GM12801 (cell line): Measurements from ENCODE around the gene SLC52A1.

Experiments used
- CTCF ChIP-seq: IDR thresholded peaks from one replicate; pipeline ENCODE4 v1.5.1; 2011; ENCODE audit warnings: control low read depth; ENCODE audit not compliant: insufficient read length; ENCODE audit errors: extremely low read depth

SLC52A1 gene

GRCh38 chr17:5035315-5035714 is at the start of gene SLC52A1:
Gene SLC52A1, minus strand, starts transcription at chr17:5035426. Its CDS starts 820 bp downstream, at chr17:5034606.
- no peak for TF ChIP-seq CTCF

- no peak for TF ChIP-seq CTCF
These were observed 45.4 kb upstream of the SLC52A1 start for GRCh38 chr17:5080591-5080990.

- TF ChIP-seq CTCF = no peak
These were observed 43.1 kb upstream of the SLC52A1 start, which contains the start of gene ZFP3 for GRCh38 chr17:5078106-5079028. Gene ZFP3, plus strand, starts transcription at chr17:5078467. Its CDS starts 13,038 bp downstream, at chr17:5091505.

GRCh38 chr17:5077781-5078105 is 42.5 kb upstream of the SLC52A1 start:
- no peak for TF ChIP-seq CTCF

- no peak for TF ChIP-seq CTCF
These were observed 34.5 kb upstream of the SLC52A1 start for GRCh38 chr17:5069724-5070123.

GRCh38 chr17:5068236-5068635 is 33.0 kb upstream of the SLC52A1 start:
- TF ChIP-seq CTCF = no peak

- no peak for TF ChIP-seq CTCF
These were observed 30.1 kb upstream of the SLC52A1 start for GRCh38 chr17:5065227-5065744.
